SKM-1 treated with dmso at 0.1 percent for 144 hours (cell line): ENCODE results near the gene SKI.

Experiments
- DNase-seq: peaks from one replicate; lab custom pipeline; 2025; ENCODE audit not compliant: unreplicated experiment; lab: John Stamatoyannopoulos, UW

Gene SKI

GRCh38 chr1:2304921-2305681 is 77.0 kb downstream of the SKI start:
- no peak for DNase-seq

- no peak for DNase-seq
These were observed 78.2 kb downstream of the SKI start for GRCh38 chr1:2306151-2306978.

GRCh38 chr1:2307064-2307605 is 79.0 kb downstream of the SKI start:
- DNase-seq = no peak

- no peak for DNase-seq
These were observed 79.9 kb downstream of the SKI start for GRCh38 chr1:2307972-2308371.

- no peak for DNase-seq
These were observed 80.7 kb downstream of the SKI start for GRCh38 chr1:2308844-2309243.

- DNase-seq = no peak
These were observed 82.4 kb downstream of the SKI start for GRCh38 chr1:2310332-2311183.

GRCh38 chr1:2311184-2312032 is 83.3 kb downstream of the SKI start:
- DNase-seq = peak; percentile 36

GRCh38 chr1:2312160-2312514 is 84.0 kb downstream of the SKI start:
- no peak for DNase-seq

- DNase-seq = no peak
These were observed 84.6 kb downstream of the SKI start for GRCh38 chr1:2312515-2313301.

GRCh38 chr1:2313651-2314261 is 85.6 kb downstream of the SKI start:
- DNase-seq = no peak

GRCh38 chr1:2314273-2314802 is 86.2 kb downstream of the SKI start:
- DNase-seq = no peak

GRCh38 chr1:2314803-2315673 is 86.9 kb downstream of the SKI start:
- DNase-seq = no peak

- DNase-seq = no peak
These were observed 87.7 kb downstream of the SKI start for GRCh38 chr1:2315674-2316450.

GRCh38 chr1:2316451-2316961 is 88.4 kb downstream of the SKI start:
- DNase-seq = no peak

GRCh38 chr1:2317230-2318065 is 89.3 kb downstream of the SKI start:
- no peak for DNase-seq
